DMS 273 treated with DMSO at 0.1 percent for 48 hours (cell line): ENCODE data around the gene MRPL36.

Experiments
- DNase-seq: peaks from one replicate; lab custom pipeline; 2025; lab: John Stamatoyannopoulos, UW

MRPL36 gene

GRCh38 chr5:1749346-1750124, 50.1 kb downstream of the MRPL36 start:
- no peak for DNase-seq

GRCh38 chr5:1748845-1749244, 50.8 kb downstream of the MRPL36 start:
- no peak for DNase-seq
